ENCODE results near the gene GNL2. TPM values are rescaled to one million over a fixed set of nuclear protein-coding genes. Genes with fewer than 3 reads are reported as not detected.

The GNL2 gene
- polyA plus RNA-seq, 1 donor (not counting 4 experiments of a cell fraction or from before 2014, with no cell fraction given): 81.0 TPM

- Histone ChIP-seq H3K79me2 (ENCODE audit: control insufficient read depth, insufficient read depth, low read length) (no peaks in the 10 kb centered on the region), H3K4me3 (ENCODE audit: control insufficient read depth in 2 of 3, extremely low read depth in 1 of 3, insufficient read depth in 2 of 3, low read depth in 1 of 3, low read length in 3 of 3) (no peak overlapping the region), H3K9me3 (ENCODE audit: control insufficient read depth, low read depth, low read length) (no peaks in the 10 kb centered on the region), H3K4me1 (ENCODE audit: control insufficient read depth, extremely low read depth, insufficient read depth, low read length) (peaks cover 4% of the 10 kb centered on the region), H4K20me1 (ENCODE audit: control insufficient read depth, extremely low read depth, insufficient read depth, low read length) (no peaks in the 10 kb centered on the region), H2AFZ (ENCODE audit: control insufficient read depth, low read length) (no peak overlapping the region), H3K9ac (ENCODE audit: control insufficient read depth, extremely low read depth, insufficient read depth, low read length) (no peak overlapping the region), H3K9me1 (ENCODE audit: control insufficient read depth, extremely low read depth, insufficient read depth, low read length) (no peaks in the 10 kb centered on the region), H3K27me3 (ENCODE audit: control insufficient read depth, extremely low read depth, insufficient read depth, low read length) (peaks cover 39% of the 10 kb centered on the region), H3K36me3 (ENCODE audit: control insufficient read depth in 2 of 2, extremely low read depth in 1 of 2, insufficient read depth in 2 of 2, low read length in 2 of 2) (no peaks in the 10 kb centered on the region), H3K27ac (ENCODE audit: control insufficient read depth, insufficient read depth, low read length) (no peak overlapping the region), H3K4me2 (ENCODE audit: control insufficient read depth, extremely low read depth, insufficient read depth, low read depth, low read length) (no peak overlapping the region)
- dilution Hi-C loops (cut with MboI; ENCODE audit: extremely low pct_ligation_motif_present, low sequenced_read_pairs): no loop called here
- DNase-seq (ENCODE audit: low read depth, low spot score): no peak
- no peak for TF ChIP-seq EZH2 (IDR thresholded peaks at IDR 0.05; ENCODE audit: low read length)
- no peak for TF ChIP-seq CTCF (optimal IDR thresholded peaks at IDR 0.05 in 1 of 3, IDR thresholded peaks at IDR 0.05 in 1 of 3, conservative IDR thresholded peaks at IDR 0.05 in 1 of 3; ENCODE audit: extremely low read depth in 1 of 3, insufficient read depth in 2 of 3, low read length in 3 of 3)
- no peak for FAIRE-seq
Observed at GRCh38 chr1:37609994-37610393, 14.3 kb upstream of the GNL2 start.

GRCh38 chr1:37609002-37609401, 13.3 kb upstream of the GNL2 start:
- no peak for FAIRE-seq
- H3K27me3 ChIP-seq (ENCODE audit: control insufficient read depth, extremely low read depth, insufficient read depth, low read length): peaks cover 35% of the 10 kb centered on the region

More at GRCh38 chr1:37609002-37609401, 13.3 kb upstream of the GNL2 start:
- Histone ChIP-seq H3K9me3 (ENCODE audit: control insufficient read depth, low read depth, low read length) (no peaks in the 10 kb centered on the region), H4K20me1 (ENCODE audit: control insufficient read depth, extremely low read depth, insufficient read depth, low read length) (no peaks in the 10 kb centered on the region), H3K9me1 (ENCODE audit: control insufficient read depth, extremely low read depth, insufficient read depth, low read length) (no peaks in the 10 kb centered on the region), H3K27ac (ENCODE audit: control insufficient read depth, insufficient read depth, low read length) (no peak overlapping the region), H3K79me2 (ENCODE audit: control insufficient read depth, insufficient read depth, low read length) (no peaks in the 10 kb centered on the region), H3K4me2 (ENCODE audit: control insufficient read depth, extremely low read depth, insufficient read depth, low read depth, low read length) (no peak overlapping the region), H3K4me1 (ENCODE audit: control insufficient read depth, extremely low read depth, insufficient read depth, low read length) (peaks cover 4% of the 10 kb centered on the region), H2AFZ (ENCODE audit: control insufficient read depth, low read length) (no peak overlapping the region), H3K9ac (ENCODE audit: control insufficient read depth, extremely low read depth, insufficient read depth, low read length) (no peak overlapping the region), H3K4me3 (ENCODE audit: control insufficient read depth in 2 of 3, extremely low read depth in 1 of 3, insufficient read depth in 2 of 3, low read depth in 1 of 3, low read length in 3 of 3) (no peak overlapping the region), H3K36me3 (ENCODE audit: control insufficient read depth in 2 of 2, extremely low read depth in 1 of 2, insufficient read depth in 2 of 2, low read length in 2 of 2) (no peaks in the 10 kb centered on the region)
- dilution Hi-C loops (cut with MboI; ENCODE audit: extremely low pct_ligation_motif_present, low sequenced_read_pairs): no loop called here
- DNase-seq (ENCODE audit: low read depth, low spot score): no peak
- TF ChIP-seq CTCF (optimal IDR thresholded peaks at IDR 0.05 in 1 of 3, IDR thresholded peaks at IDR 0.05 in 1 of 3, conservative IDR thresholded peaks at IDR 0.05 in 1 of 3; ENCODE audit: extremely low read depth in 1 of 3, insufficient read depth in 2 of 3, low read length in 3 of 3): no peak
